Activated T-cell treated with anti-CD3 and anti-CD28 coated beads, Interleukin-2, amount 50 U/mL, for 72 hours (primary cell): ENCODE results near the gene RGS8. TPM values are rescaled to one million over a fixed set of nuclear protein-coding genes. Genes with fewer than 3 reads are reported as not detected.

Experiments used
- ATAC-seq, 2 donors: fragments of 150-1000 bp; cut with Tn5 transposase; replicated peaks in 1 of 2; 2 replicates each; pipeline ENCODE4 v1.10.0; 2021; ENCODE audit warnings: moderate library complexity in 2 of 2, mild to moderate bottlenecking in 1 of 2
- DNase-seq, 2 donors: peaks; one replicate each; pipeline ENCODE4 v3.0.0; 2021 to 2022; ENCODE audit warnings: mixed read lengths in 1 of 2
- H3K27ac Mint-ChIP-seq: one replicate; pipeline ENCODE4 v1.8.0; 2022; ENCODE audit warnings: mild to moderate bottlenecking, moderate library complexity, mixed read lengths
- H3K27me3 Mint-ChIP-seq: one replicate; pipeline ENCODE4 v1.8.0; 2022; ENCODE audit warnings: low read depth, mixed read lengths
- H3K36me3 Mint-ChIP-seq, 2 donors: one replicate each; pipeline ENCODE4 v1.8.0; 2022; ENCODE audit warnings: mixed read lengths in 2 of 2, mild to moderate bottlenecking in 1 of 2; ENCODE audit not compliant: insufficient read depth in 2 of 2
- H3K4me1 Mint-ChIP-seq: one replicate; pipeline ENCODE4 v1.8.0; 2022; ENCODE audit warnings: low read depth, mixed read lengths
- H3K4me3 Mint-ChIP-seq, 2 donors: one replicate each; pipeline ENCODE4 v1.8.0; 2022; ENCODE audit warnings: mild to moderate bottlenecking in 2 of 2, mixed read lengths in 2 of 2, moderate library complexity in 2 of 2
- H3K9me3 Mint-ChIP-seq, 2 donors: one replicate each; pipeline ENCODE4 v1.8.0; 2022; ENCODE audit warnings: mixed read lengths in 2 of 2
- total RNA-seq, 2 donors: library from RNA; stranded (reverse); gene quantifications; one replicate each; pipeline ENCODE4 v1.2.3, GENCODE V29; 2022

Gene RGS8
- total RNA-seq, 2 donors from 2014 or later: 0.05 TPM; not detected in 1

- no peak overlapping the region for H3K4me3 Mint-ChIP-seq
- no peak for ATAC-seq
Observed at GRCh38 chr1:182690886-182691443, 6.6 kb upstream of the RGS8 start.

GRCh38 chr1:182688436-182689205 lies 4.2 kb upstream of the RGS8 start:
- peaks cover 4 to 7% of the 10 kb centered on the region in 2 donors for H3K9me3 Mint-ChIP-seq
- H3K27me3 Mint-ChIP-seq: peaks cover 11% of the 10 kb centered on the region
- ATAC-seq (peak in 1 of 2 donors; percentile 45), DNase-seq (no peak)
- no peak overlapping the region for H3K27ac Mint-ChIP-seq
- H3K36me3 Mint-ChIP-seq: peaks cover 3 to 8% of the 10 kb centered on the region in 2 donors
- no peak overlapping the region for H3K4me3 Mint-ChIP-seq
- no peaks in the 10 kb centered on the region for H3K4me1 Mint-ChIP-seq

More at GRCh38 chr1:182690886-182691443, 6.6 kb upstream of the RGS8 start:
- Mint-ChIP-seq H3K27ac (no peak overlapping the region), H3K4me1 (no peaks in the 10 kb centered on the region), H3K27me3 (peaks cover 11% of the 10 kb centered on the region), H3K36me3 (peaks cover 3 to 8% of the 10 kb centered on the region in 2 donors), H3K9me3 (peaks cover 4 to 7% of the 10 kb centered on the region in 2 donors)
- DNase-seq: no peak

DNA sequence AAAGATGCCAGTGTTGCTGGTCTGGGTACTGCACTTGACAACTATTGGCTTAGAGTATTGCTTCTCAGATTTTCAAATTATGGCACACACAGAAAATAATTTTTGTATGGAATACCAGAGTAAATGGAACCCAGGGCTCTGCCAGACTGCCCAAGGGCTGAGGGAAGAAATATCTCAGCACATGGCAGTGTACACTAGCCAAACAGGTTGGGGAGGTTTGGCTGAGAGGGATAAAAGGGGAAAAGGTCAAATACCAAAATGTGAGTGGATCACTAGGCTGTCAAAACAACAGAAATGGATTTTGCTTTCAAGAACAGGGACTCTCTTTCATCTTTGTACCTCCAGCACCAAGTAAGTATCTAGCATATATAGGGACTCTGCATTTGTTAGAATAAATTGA lies 3.0 kb upstream of the RGS8 start:
- Mint-ChIP-seq H3K36me3 (peaks cover 0 to 3% of the 10 kb centered on the region in 2 donors), H3K4me1 (no peaks in the 10 kb centered on the region), H3K9me3 (peaks cover 3 to 4% of the 10 kb centered on the region in 2 donors), H3K27ac (no peak overlapping the region), H3K4me3 (no peak overlapping the region), H3K27me3 (peaks cover 22% of the 10 kb centered on the region)
- DNase-seq (no peak), ATAC-seq (no peak)

DNA sequence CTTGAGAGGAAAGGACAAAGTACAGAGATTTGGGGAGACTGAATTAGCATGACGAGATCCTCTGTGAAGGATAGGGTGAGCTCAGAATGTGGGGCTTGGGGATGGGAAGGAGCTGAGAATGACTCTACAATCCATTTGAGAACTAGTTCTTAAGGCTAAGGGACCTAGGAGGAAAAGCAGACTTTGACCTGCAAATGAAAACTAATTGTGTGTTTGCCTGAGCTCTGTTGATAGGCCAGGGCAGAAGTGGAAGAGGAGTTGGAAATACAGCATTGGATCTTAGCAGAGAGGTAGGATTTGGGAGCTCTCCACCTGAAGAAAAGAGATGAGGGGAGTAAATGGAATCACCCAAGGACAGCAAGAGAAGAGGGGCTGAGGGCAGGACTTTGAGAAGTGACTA lies 2.1 kb upstream of the RGS8 start:
- peaks cover 22% of the 10 kb centered on the region for H3K27me3 Mint-ChIP-seq
- no peak overlapping the region for H3K4me3 Mint-ChIP-seq
- DNase-seq (no peak), ATAC-seq (no peak)
- no peak overlapping the region for H3K27ac Mint-ChIP-seq
- H3K36me3 Mint-ChIP-seq: no peaks in the 10 kb centered on the region
- H3K4me1 Mint-ChIP-seq: peaks cover under 1% of the 10 kb centered on the region
- peaks cover 3 to 4% of the 10 kb centered on the region in 2 donors for H3K9me3 Mint-ChIP-seq

GRCh38 chr1:182685215-182685614 lies 828 bp upstream of the RGS8 start:
- H3K27ac Mint-ChIP-seq: no peak overlapping the region
- no peak overlapping the region for H3K4me3 Mint-ChIP-seq
- no peaks in the 10 kb centered on the region for H3K9me3 Mint-ChIP-seq
- H3K4me1 Mint-ChIP-seq: peaks cover 13% of the 10 kb centered on the region
- DNase-seq: no peak
- peaks cover 26% of the 10 kb centered on the region for H3K27me3 Mint-ChIP-seq
- no peaks in the 10 kb centered on the region for H3K36me3 Mint-ChIP-seq
- ATAC-seq: no peak

DNA sequence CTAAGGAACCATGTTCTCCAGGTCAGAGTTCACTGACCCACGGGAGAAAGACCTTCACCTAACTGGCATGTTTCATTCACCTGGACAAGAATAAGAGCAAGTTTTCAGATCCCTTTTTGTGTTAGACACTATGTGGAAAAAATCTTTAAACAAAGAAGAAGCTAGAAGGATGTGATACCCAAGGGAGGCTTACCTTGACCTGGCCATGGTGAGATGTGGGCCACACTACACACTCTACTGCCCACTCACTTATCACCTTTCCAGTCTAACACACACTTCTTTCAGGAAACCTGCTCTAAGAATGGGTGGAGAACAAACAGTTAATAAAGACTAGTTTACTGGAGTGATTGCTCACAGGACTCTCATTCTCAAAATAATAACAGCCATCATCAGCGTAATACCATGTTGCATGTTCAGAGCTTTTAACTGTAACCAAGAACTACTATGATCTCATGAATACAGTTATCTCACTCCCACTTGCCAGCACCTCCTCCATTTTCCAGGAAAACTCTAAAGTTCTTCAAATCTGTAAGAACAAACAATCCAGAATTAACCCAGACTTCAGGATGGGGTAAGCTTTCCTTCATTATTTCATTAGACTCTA lies 1.4 kb downstream of the RGS8 start:
- ATAC-seq: no peak

GRCh38 chr1:182682406-182682805 lies 2.0 kb downstream of the RGS8 start:
- Mint-ChIP-seq H3K27ac (no peak overlapping the region), H3K4me1 (peaks cover 18% of the 10 kb centered on the region), H3K4me3 (no peak overlapping the region), H3K9me3 (no peaks in the 10 kb centered on the region), H3K36me3 (no peaks in the 10 kb centered on the region), H3K27me3 (peaks cover 33% of the 10 kb centered on the region)
- DNase-seq: no peak
- no peak for ATAC-seq

More for the DNA sequence above, 1.4 kb downstream of the RGS8 start:
- H3K4me3 Mint-ChIP-seq: no peak overlapping the region
- H3K27ac Mint-ChIP-seq: no peak overlapping the region
- H3K27me3 Mint-ChIP-seq: peaks cover 33% of the 10 kb centered on the region
- peaks cover 18% of the 10 kb centered on the region for H3K4me1 Mint-ChIP-seq
- DNase-seq: no peak
- H3K36me3 Mint-ChIP-seq: no peaks in the 10 kb centered on the region
- no peaks in the 10 kb centered on the region for H3K9me3 Mint-ChIP-seq

GRCh38 chr1:182681568-182681912 lies 2.8 kb downstream of the RGS8 start:
- H3K36me3 Mint-ChIP-seq: no peaks in the 10 kb centered on the region
- ATAC-seq (no peak), DNase-seq (no peak)
- peaks cover 18% of the 10 kb centered on the region for H3K4me1 Mint-ChIP-seq
- H3K27me3 Mint-ChIP-seq: peaks cover 33% of the 10 kb centered on the region
- no peaks in the 10 kb centered on the region for H3K9me3 Mint-ChIP-seq
- H3K27ac Mint-ChIP-seq: no peak overlapping the region
- H3K4me3 Mint-ChIP-seq: no peak overlapping the region

DNA sequence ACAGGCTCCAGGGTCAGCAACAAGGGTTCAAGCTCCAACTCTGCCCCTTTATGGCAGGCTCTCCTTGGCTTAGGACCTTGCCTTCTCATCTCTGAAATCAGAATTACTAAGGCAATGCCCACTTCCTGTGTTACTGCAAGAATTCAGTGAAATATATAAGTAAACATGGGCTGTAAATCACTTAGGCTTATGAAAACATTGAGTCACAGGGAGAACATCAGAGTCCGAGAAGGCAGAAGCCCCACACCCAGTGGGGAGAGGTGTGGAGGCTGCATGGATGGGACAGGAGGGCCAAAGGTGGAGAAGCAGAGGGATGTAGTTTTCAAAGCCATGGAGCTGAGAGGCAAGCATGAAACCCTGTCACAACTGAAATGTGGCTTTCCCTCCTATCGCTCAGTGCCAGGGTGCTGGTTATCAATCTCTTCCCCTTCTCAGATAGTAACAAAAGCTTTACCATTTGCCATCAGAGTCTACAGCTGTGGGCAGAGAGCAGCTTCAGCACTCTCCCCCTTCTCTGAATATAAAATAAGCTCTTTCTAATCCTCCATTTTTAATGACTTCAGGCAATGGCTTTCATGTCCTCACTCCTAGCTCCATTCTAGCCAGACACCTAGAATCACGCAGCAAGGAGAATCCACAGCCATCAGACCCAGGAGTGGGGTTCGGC lies 3.4 kb downstream of the RGS8 start:
- peak overlapping the region; percentile 13 to 20 for H3K4me3 Mint-ChIP-seq
- ATAC-seq (peak; percentile 84 to 88), DNase-seq (peak in 1 of 2 donors; percentile 22)
- H3K36me3 Mint-ChIP-seq: no peaks in the 10 kb centered on the region
- peaks cover 18% of the 10 kb centered on the region for H3K4me1 Mint-ChIP-seq
- peaks cover 33% of the 10 kb centered on the region for H3K27me3 Mint-ChIP-seq
- H3K27ac Mint-ChIP-seq: no peak overlapping the region
- no peaks in the 10 kb centered on the region for H3K9me3 Mint-ChIP-seq

DNA sequence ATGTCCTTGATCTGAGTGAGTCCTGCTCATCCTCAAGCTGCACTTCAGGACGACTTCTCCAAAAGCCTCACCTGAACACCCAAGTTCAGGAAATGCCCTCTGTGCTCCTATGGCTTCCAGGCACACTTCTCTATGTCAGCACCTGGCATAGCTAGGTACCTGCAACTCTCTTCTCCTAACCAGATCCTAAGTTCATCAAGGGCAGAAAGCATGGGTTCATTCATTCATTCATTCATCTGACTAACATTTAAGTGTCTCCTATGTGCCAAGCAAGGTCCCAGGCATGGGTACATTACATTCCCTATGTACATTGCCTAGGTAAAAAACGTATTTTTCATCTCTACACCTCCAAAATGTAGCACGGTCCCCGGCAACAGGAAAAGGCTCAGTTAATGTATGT lies 4.0 kb downstream of the RGS8 start:
- peaks cover 18% of the 10 kb centered on the region for H3K4me1 Mint-ChIP-seq
- H3K4me3 Mint-ChIP-seq: no peak overlapping the region
- DNase-seq (no peak), ATAC-seq (no peak)
- H3K27ac Mint-ChIP-seq: no peak overlapping the region
- H3K27me3 Mint-ChIP-seq: peaks cover 37% of the 10 kb centered on the region
- H3K9me3 Mint-ChIP-seq: no peaks in the 10 kb centered on the region
- no peaks in the 10 kb centered on the region for H3K36me3 Mint-ChIP-seq

- Mint-ChIP-seq H3K27ac (no peak overlapping the region), H3K36me3 (peaks cover 0 to 2% of the 10 kb centered on the region in 2 donors), H3K27me3 (peaks cover 44% of the 10 kb centered on the region), H3K9me3 (no peaks in the 10 kb centered on the region), H3K4me3 (no peak overlapping the region), H3K4me1 (peaks cover 18% of the 10 kb centered on the region)
- no peak for ATAC-seq
- no peak for DNase-seq
Observed at GRCh38 chr1:182679684-182680083, 4.7 kb downstream of the RGS8 start.

DNA sequence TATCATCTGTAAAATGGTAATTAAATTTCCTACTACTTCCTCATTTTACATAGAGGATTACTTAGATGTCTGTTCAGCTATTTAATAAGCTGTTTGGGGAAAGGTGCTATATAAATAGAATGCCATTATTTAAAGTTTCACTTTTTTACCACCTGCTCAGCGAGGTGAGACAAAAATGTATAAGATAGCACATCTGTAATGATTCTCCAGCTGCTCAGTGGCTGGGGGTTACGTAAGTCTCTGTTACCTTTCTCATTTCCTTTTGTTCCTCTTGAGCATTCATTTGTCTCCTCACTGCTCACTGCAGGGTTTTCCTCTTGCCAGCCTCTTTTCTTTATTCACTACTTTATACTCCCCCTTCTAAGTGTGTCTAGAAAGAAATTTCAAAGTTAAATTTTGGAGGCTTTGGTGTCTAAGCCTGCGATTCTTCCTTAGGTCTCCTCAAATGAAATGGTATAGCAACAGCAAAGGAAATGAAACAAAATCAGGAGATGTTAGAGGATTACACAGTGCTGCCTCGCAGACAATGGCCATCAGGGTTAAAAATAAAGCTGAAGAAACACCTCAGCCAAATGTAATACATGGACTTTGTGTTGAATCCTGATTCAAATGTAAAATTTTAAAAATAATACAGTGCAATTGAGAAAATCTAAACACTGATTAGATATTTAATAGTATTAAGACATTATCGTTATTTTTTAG lies 6.8 kb downstream of the RGS8 start:
- Mint-ChIP-seq H3K9me3 (no peaks in the 10 kb centered on the region), H3K4me1 (peaks cover 18% of the 10 kb centered on the region), H3K27me3 (peaks cover 41% of the 10 kb centered on the region), H3K27ac (no peak overlapping the region), H3K4me3 (no peak overlapping the region), H3K36me3 (peaks cover 0 to 2% of the 10 kb centered on the region in 2 donors)
- DNase-seq (no peak), ATAC-seq (no peak)
